CD1c-positive myeloid dendritic cell (primary cell): ENCODE data around the gene RAD51B.

Experiments used
- DNase-seq: peaks from one replicate; pipeline ENCODE4 v3.0.0-alpha.2; 2016; ENCODE audit errors: extremely low spot score

RAD51B gene

DNA sequence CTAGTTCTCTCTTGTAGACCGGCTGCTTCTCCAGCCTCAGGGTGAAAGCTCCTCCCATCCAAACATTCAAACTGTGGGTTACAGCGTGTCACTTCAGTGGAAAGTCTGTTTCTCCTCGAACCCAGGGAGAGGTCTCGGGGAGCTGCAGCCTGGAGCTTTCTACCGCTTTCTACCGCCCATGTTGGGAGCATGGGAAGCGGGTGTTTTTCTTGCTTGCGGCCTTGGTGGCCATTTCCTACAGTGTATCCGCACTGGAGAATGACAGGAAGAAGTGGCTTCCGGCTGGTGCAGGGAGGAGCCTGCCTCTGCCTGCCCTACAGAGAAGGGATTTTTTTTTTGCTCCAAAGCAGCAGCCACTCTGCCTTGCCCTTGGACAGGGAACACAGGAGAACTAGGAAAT, 952.1 kb downstream of the RAD51B start:
- no peak for DNase-seq

DNA sequence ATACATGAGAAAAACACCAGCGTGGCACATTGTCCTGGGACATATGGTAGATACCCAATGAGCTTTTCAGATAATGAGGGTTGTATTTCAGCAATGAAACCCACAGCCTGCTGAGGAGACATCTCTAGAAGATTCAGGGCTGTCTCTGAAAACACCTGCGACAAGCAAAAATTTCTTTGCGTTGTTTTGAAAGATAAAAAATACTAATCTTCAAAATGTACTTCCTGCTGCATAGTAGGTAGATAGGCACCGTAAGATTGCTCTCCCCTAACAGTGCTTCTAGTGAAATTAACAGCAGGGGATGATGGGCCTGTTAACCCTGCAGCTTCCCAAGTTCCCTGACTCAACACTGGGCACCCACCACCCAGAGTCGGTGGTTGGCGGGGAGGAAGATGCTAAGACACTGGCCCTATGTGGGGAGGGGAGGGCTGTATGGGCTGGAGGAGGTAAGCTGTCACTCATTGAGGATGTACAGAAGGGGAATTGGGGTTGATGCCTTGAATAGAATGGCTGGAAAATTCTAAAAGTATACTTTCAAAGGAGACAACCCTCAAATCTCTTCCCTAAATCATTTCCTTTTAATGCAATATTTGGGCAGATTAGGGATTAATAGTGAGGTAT, 953.3 kb downstream of the RAD51B start:
- no peak for DNase-seq

DNA sequence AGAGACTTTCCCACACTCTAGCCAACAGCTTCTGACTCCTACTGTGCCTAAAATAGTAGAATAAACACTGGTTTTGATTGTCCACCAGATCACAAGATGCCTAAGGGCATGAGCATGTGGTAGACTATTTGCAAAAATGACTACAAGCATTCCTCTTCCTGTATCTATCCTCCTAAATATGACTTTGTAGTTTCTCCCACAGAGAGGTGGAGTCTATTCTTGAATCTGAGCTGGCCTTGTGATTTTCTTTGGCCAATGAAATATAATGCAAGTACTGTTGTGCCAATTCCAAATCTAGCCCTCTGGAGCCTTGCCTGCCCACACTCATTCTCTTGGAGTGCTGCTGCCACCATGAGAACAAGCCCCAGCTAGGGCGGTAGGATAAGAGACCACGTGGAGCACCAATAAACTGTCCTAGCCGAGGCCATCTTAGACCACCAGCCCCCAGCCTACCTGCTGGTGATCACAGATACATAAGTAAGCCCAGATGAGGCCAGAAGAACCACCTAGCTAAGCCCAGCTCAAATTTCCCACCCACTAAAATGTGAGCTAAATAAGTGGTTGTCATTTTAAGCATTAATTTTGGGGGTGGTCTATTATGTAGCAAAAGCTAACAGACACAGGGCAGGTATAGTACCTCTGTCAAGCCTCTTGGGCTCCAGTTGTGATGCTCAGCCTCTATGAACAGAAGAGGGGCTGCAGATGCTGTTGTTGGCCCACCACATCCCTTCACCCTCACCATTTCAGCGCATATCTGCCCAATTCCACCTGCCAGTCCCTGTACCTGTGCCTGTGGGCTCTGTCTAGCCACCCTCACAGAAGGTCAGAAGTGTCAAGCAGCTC, 955.4 kb downstream of the RAD51B start:
- DNase-seq = no peak

DNA sequence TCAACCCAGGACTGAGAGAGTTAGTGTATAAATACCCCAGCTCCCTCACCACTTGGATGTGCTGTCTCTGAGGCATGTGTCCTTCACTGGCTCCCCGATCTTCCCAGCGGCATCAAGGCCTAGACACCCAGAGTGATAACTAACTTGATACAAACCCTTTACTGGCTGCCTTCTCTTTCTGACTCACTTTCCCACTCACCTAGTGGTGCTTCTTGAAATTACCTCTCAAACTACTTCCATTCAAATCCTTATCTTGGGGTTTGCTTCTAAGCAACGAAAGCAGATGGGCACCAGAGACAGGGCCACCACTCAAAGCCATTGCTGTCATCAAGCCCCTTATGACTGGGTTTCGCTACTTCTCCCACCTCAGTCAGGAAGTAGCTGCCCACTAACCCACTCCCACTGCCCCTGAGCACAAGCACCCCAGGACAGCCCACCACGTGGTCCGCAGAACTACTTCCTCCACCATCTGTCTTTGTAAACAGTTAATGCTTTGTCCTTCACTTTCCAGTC, 956.1 kb downstream of the RAD51B start:
- peak; percentile 70 for DNase-seq

DNA sequence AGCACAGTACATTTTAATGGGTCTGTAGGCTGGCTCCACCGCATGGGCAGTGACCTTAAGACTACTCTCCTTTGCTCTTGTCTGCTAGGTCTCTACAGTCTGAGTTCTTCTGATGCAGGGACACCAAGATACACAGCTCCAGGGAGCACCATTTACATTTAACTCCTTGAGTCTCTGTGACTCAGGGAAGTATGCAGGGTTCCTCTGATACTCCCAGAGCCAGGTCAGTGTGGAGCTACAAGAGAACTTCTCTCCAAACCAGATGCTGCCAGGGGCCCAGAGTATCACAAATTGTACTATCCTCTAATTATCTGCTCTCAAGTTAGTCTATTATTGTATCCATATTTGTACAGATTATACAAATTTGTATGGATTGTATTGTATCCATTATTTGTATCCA, 958.1 kb downstream of the RAD51B start:
- DNase-seq = no peak
